SK-N-SH treated with all-trans-retinoic acid at 6 μM for 48 hours (cell line): ENCODE data around the gene ZMIZ2.

Experiments
- CSRNP3 ChIP-seq: fragments of 250-450 bp; sonication (Bioruptor Pico); IDR thresholded peaks from 2 replicates; pipeline ENCODE4 v1.5.1; 2021; ENCODE audit warnings: mild to moderate bottlenecking, moderate library complexity
- POU6F1 ChIP-seq: fragments of 250-450 bp; sonication (Bioruptor Pico); IDR thresholded peaks from 2 replicates; pipeline ENCODE4 v1.8.0; 2021; ENCODE audit warnings: low read depth, mild to moderate bottlenecking, moderate library complexity, borderline replicate concordance
- PPARA ChIP-seq: fragments of 250-450 bp; sonication (Bioruptor Pico); IDR thresholded peaks from 2 replicates; pipeline ENCODE4 v1.5.0; 2020; ENCODE audit warnings: mild to moderate bottlenecking, borderline replicate concordance

GRCh38 chr7:44735403-44736165 lies 13.1 kb upstream of the ZMIZ2 start:
- no peak for TF ChIP-seq CSRNP3
- TF ChIP-seq PPARA (CRISPR knock-in tag) = no peak
- no peak for TF ChIP-seq POU6F1
